Endothelial cell of umbilical vein (primary cell): Measurements from ENCODE around the gene ALOX15. TPM values are rescaled to one million over a fixed set of nuclear protein-coding genes. Genes with fewer than 3 reads are reported as not detected.

Source experiments
- BruUV-seq: library from RNA; stranded (reverse); fragments of 400-500 nt; replicated peaks from 2 replicates; lab custom pipeline; 2021; lab: Mats Ljungman, UMichigan
- CTCF ChIA-PET: fragments of 300-600, 350-600 bp; sonication (Branson Sonifier 250); formaldehyde crosslinking; loops from one replicate; lab custom pipeline; 2021; ENCODE audit warnings: antibody characterized with exemption, inconsistent platforms; lab: Charles Lee
- POLR2A ChIA-PET: fragments of 300-600, 350-600 bp; sonication (Branson Sonifier 250); formaldehyde crosslinking; loops from one replicate; lab custom pipeline; 2021; ENCODE audit warnings: antibody characterized with exemption, inconsistent platforms; lab: Charles Lee
- DNase-seq: peaks from one replicate; pipeline ENCODE4 v3.0.0-alpha.2; 2011; ENCODE audit warnings: low read depth, low spot score
- FAIRE-seq: peaks from 2 replicates; lab custom pipeline; 2011; peaks lifted over from hg19 to GRCh38; lab: Jason Lieb, UNC
- H2AFZ ChIP-seq: 2 replicates; pipeline ENCODE4 v1.6.0; 2012; ENCODE audit warnings: low read depth, low read length, control low read depth, inconsistent platforms
- H3K27ac ChIP-seq: 2 replicates; pipeline ENCODE4 v1.5.1; 2011; ENCODE audit warnings: low read depth, mild to moderate bottlenecking, control low read depth, low read length, moderate library complexity; ENCODE audit not compliant: insufficient read depth
- H3K27me3 ChIP-seq, 2 experiments: 2 replicates each; pipeline versions ENCODE4 v1.6.0 to v1.6.1; 2011; ENCODE audit warnings: low read length in 2 of 2, mixed read lengths in 1 of 2; ENCODE audit not compliant: control insufficient read depth in 2 of 2, insufficient read depth in 2 of 2
- H3K36me3 ChIP-seq, 2 experiments: 2 replicates in 1 of 2; 3 replicates in 1 of 2; pipeline ENCODE4 v1.5.1; 2011; ENCODE audit warnings: low read length in 2 of 2, mild to moderate bottlenecking in 1 of 2, moderate library complexity in 1 of 2; ENCODE audit not compliant: control insufficient read depth in 2 of 2, insufficient read depth in 2 of 2; ENCODE audit errors: extremely low read depth in 1 of 2
- H3K4me1 ChIP-seq: 3 replicates; pipeline ENCODE4 v1.5.1; 2011; ENCODE audit warnings: mild to moderate bottlenecking, low read length; ENCODE audit not compliant: control insufficient read depth, insufficient read depth; ENCODE audit errors: extremely low read depth
- H3K4me2 ChIP-seq: 2 replicates; pipeline ENCODE4 v1.6.1; 2011; ENCODE audit warnings: low read length, control low read depth, mixed read lengths; ENCODE audit not compliant: insufficient read depth
- H3K4me3 ChIP-seq, 3 experiments: fragments of 200-600 bp in 1 of 3; sonication (generic), shearing (Covaris generic) in 1 of 3; replicated peaks in 1 of 3; 2 replicates each; pipeline ENCODE4 v1.5.1; 2011 to 2016; ENCODE audit warnings: control low read depth in 3 of 3, low read length in 3 of 3, mild to moderate bottlenecking in 2 of 3, inconsistent platforms in 1 of 3, low read depth in 1 of 3, moderate library complexity in 1 of 3; ENCODE audit not compliant: insufficient read depth in 1 of 3
- H3K79me2 ChIP-seq: 2 replicates; pipeline ENCODE4 v1.6.0; 2012; ENCODE audit warnings: low read length, inconsistent platforms; ENCODE audit not compliant: control insufficient read depth, insufficient read depth
- H3K9ac ChIP-seq: replicated peaks from 2 replicates; pipeline ENCODE3; 2011; ENCODE audit warnings: low read length, control low read depth; ENCODE audit not compliant: insufficient read depth; ENCODE audit errors: extremely low read depth
- H3K9me1 ChIP-seq: replicated peaks from 3 replicates; pipeline ENCODE4 v1.6.0; 2011; ENCODE audit warnings: mild to moderate bottlenecking, low read length; ENCODE audit not compliant: control insufficient read depth, insufficient read depth; ENCODE audit errors: extremely low read depth
- H3K9me3 ChIP-seq: replicated peaks from 2 replicates; pipeline ENCODE4 v1.5.1; 2012; ENCODE audit warnings: low read length, inconsistent platforms; ENCODE audit not compliant: control insufficient read depth, insufficient read depth
- H4K20me1 ChIP-seq: replicated peaks from 2 replicates; pipeline ENCODE3; 2011; ENCODE audit warnings: mild to moderate bottlenecking, low read length; ENCODE audit not compliant: control insufficient read depth, insufficient read depth; ENCODE audit errors: extremely low read depth
- CTCF ChIP-seq, 2 donors: IDR thresholded peaks; 1 replicate in 1 of 2; 2 replicates in 1 of 2; pipeline ENCODE4 v1.5.1; 2011; ENCODE audit warnings: low read length in 2 of 2, mild to moderate bottlenecking in 2 of 2, moderate library complexity in 2 of 2, control low read depth in 1 of 2, inconsistent platforms in 1 of 2, low read depth in 1 of 2; ENCODE audit not compliant: insufficient read depth in 1 of 2; ENCODE audit errors: extremely low read depth in 1 of 2
- EZH2 ChIP-seq: IDR thresholded peaks from 2 replicates; pipeline ENCODE4 v1.6.1; 2012; ENCODE audit warnings: borderline replicate concordance, low read depth, mild to moderate bottlenecking, moderate library complexity, low read length, inconsistent platforms; ENCODE audit not compliant: severe bottlenecking
- FOS ChIP-seq: IDR thresholded peaks from 2 replicates; pipeline ENCODE4 v1.6.1; 2011; ENCODE audit warnings: mild to moderate bottlenecking, low read length, moderate library complexity, borderline replicate concordance; ENCODE audit not compliant: insufficient read depth
- GATA2 ChIP-seq: IDR thresholded peaks from 2 replicates; pipeline ENCODE4 v1.7.0; 2011; ENCODE audit warnings: low read depth, mild to moderate bottlenecking, moderate library complexity, mixed read lengths, low read length; ENCODE audit not compliant: insufficient read length, insufficient read depth
- JUN ChIP-seq: IDR thresholded peaks from 2 replicates; pipeline ENCODE4 v1.6.1; 2011; ENCODE audit warnings: borderline replicate concordance, low read depth; ENCODE audit not compliant: insufficient read length, insufficient read depth
- MAX ChIP-seq: IDR thresholded peaks from 2 replicates; pipeline ENCODE4 v1.6.1; 2011; ENCODE audit not compliant: insufficient read depth, insufficient read length
- MYC ChIP-seq: IDR thresholded peaks from one replicate; pipeline ENCODE4 v1.6.1; 2011; ENCODE audit warnings: mild to moderate bottlenecking, low read depth, low read length
- POLR2A ChIP-seq: IDR thresholded peaks from 2 replicates; pipeline ENCODE4 v1.6.1; 2012; ENCODE audit warnings: low read depth, mild to moderate bottlenecking, control low read depth, low read length
- POLR2AphosphoS5 ChIP-seq: IDR thresholded peaks from 2 replicates; pipeline ENCODE4 v1.6.1; 2012; ENCODE audit warnings: low read depth, mild to moderate bottlenecking, control low read depth, low read length, moderate library complexity; ENCODE audit not compliant: insufficient read depth
- dilution Hi-C: fragments of 300-500 bp; cut with MboI; formaldehyde crosslinking; loops from one replicate; pipeline ENCODE4 v1.15.0; 2019; ENCODE audit warnings: low sequenced_read_pairs; ENCODE audit not compliant: extremely low pct_ligation_motif_present
- intact Hi-C: fragments of 100-400 bp; cut with micrococcal nuclease; formaldehyde crosslinking; loops from one replicate; pipeline ENCODE4 v1.10.0; 2022
- polyA plus RNA-seq, 4 experiments: library from polyadenylated mRNA; depleted of rRNA in 3 of 4; stranded (reverse) in 3 of 4; unstranded in 1 of 4; fragments of >200 nt; gene quantifications; 2 replicates each; pipeline versions ENCODE4 v1.2.1 to v1.2.3, GENCODE V29; 2011 to 2012; ENCODE audit warnings: missing spikeins in 1 of 4
- total RNA-seq: library from RNA; stranded (reverse); gene quantifications from 2 replicates; pipeline ENCODE4 v1.2.3, GENCODE V29; 2021

Gene ALOX15
- total and polyA plus RNA-seq, 2 donors (not counting 3 experiments of a cell fraction or from before 2014, with no cell fraction given) = not detected

- peaks cover 12 to 21% of the 10 kb centered on the region in 2 experiments for H3K27me3 ChIP-seq
- intact Hi-C loops = no loop called here
- CTCF ChIA-PET = no interaction called here
- H3K36me3 ChIP-seq = no peaks in the 10 kb centered on the region
- POLR2A ChIA-PET = no interaction called here
- DNase-seq = no peak
- H3K9ac ChIP-seq = no peak overlapping the region
- no peak overlapping the region for H3K27ac ChIP-seq
- no peaks in the 10 kb centered on the region for H4K20me1 ChIP-seq
- H2AFZ ChIP-seq = no peak overlapping the region
- dilution Hi-C loops = no loop called here
- BruUV-seq = no TSS peak
- no peaks in the 10 kb centered on the region for H3K4me1 ChIP-seq
- H3K79me2 ChIP-seq = no peaks in the 10 kb centered on the region
- TF ChIP-seq GATA2 = no peak
- no peak for TF ChIP-seq MYC
- TF ChIP-seq JUN = no peak
- TF ChIP-seq POLR2A = no peak
- TF ChIP-seq POLR2AphosphoS5 = no peak
- no peak for TF ChIP-seq CTCF (IDR thresholded peaks at IDR 0.05; ENCODE audit: extremely low read depth in 1 of 2, insufficient read depth in 1 of 2, low read depth in 1 of 2, low read length in 2 of 2)
- no peak for TF ChIP-seq EZH2
- no peak for TF ChIP-seq MAX
- no peak for TF ChIP-seq FOS
- no peak for FAIRE-seq
- no peak overlapping the region for H3K4me3 ChIP-seq
- no peaks in the 10 kb centered on the region for H3K9me3 ChIP-seq
- H3K4me2 ChIP-seq = no peak overlapping the region
- no peaks in the 10 kb centered on the region for H3K9me1 ChIP-seq
Measured at GRCh38 chr17:4588898-4589625, 52.4 kb downstream of the ALOX15 start.
